A549 (cell line): ENCODE data around the gene TKTL1. TPM values are rescaled to one million over a fixed set of nuclear protein-coding genes. Genes with fewer than 3 reads are reported as not detected.

Source experiments
- ATAC-seq, 2 experiments: fragments of 200-7000 bp in 1 of 2; fragments of >200 bp in 1 of 2; cut with Nextera tagmentation in 1 of 2; cut with Tn5 transposase in 1 of 2; 3 replicates each; pipeline versions ENCODE4 v1.8.0 to v1.9.1; 2018 to 2020; ENCODE audit warnings: mild to moderate bottlenecking in 1 of 2, moderate library complexity in 1 of 2
- CTCF ChIA-PET: fragments of 300-600 bp; sonication (Branson Sonifier 250); formaldehyde crosslinking; extraction: SDS; loops from one replicate; lab custom pipeline; 2021; ENCODE audit warnings: antibody characterized with exemption, inconsistent platforms; lab: Yijun Ruan, JAX
- POLR2A ChIA-PET: fragments of 350-600 bp; formaldehyde crosslinking; extraction: SDS; loops from one replicate; lab custom pipeline; 2021; ENCODE audit warnings: antibody characterized with exemption, inconsistent platforms; lab: Yijun Ruan, JAX
- DNase-seq, 2 experiments: peaks; one replicate each; pipeline versions ENCODE4 v3.0.0 to v3.0.0-alpha.2; 2011 to 2016; ENCODE audit warnings: low read depth in 1 of 2, low spot score in 1 of 2
- FAIRE-seq: peaks from 2 replicates; lab custom pipeline; 2011; peaks lifted over from hg19 to GRCh38; lab: Jason Lieb, UNC
- H3K27ac ChIP-seq, 2 experiments: fragments of >200 bp; sonication (Bioruptor Twin); formaldehyde crosslinking; 3 replicates each; pipeline ENCODE4 v1.5.1; 2016 to 2017
- H3K4me1 ChIP-seq: fragments of >200 bp; sonication (Bioruptor Twin); formaldehyde crosslinking; 3 replicates; pipeline ENCODE4 v1.6.1; 2016
- H3K4me2 ChIP-seq: fragments of >200 bp; sonication (Bioruptor Twin); formaldehyde crosslinking; 3 replicates; pipeline ENCODE4 v1.6.1; 2016
- H3K4me3 ChIP-seq: fragments of >200 bp; sonication (Bioruptor Twin); formaldehyde crosslinking; 3 replicates; pipeline ENCODE4 v1.5.1; 2016
- H3K9me3 ChIP-seq: fragments of >200 bp; sonication (Bioruptor Twin); formaldehyde crosslinking; 3 replicates; pipeline ENCODE4 v1.6.1; 2016
- BCL3 ChIP-seq: fragments of >200 bp; sonication (Bioruptor Twin); formaldehyde crosslinking; IDR thresholded peaks from 3 replicates; pipeline ENCODE4 v1.6.1; 2016
- CEBPB ChIP-seq, 2 experiments: fragments of >200 bp in 1 of 2; sonication (Bioruptor Twin) in 1 of 2; formaldehyde crosslinking in 1 of 2; IDR thresholded peaks; 2 replicates each; pipeline ENCODE4 v1.6.1; 2012 to 2016
- FOSB ChIP-seq: fragments of 250-450 bp; sonication (Bioruptor Pico); IDR thresholded peaks from 2 replicates; pipeline ENCODE4 v1.5.0; 2020; ENCODE audit warnings: mild to moderate bottlenecking, moderate library complexity
- FOSL2 ChIP-seq, 2 experiments: fragments of 450-650 bp in 1 of 2; fragments of >200 bp in 1 of 2; sonication (Bioruptor Twin) in 1 of 2; formaldehyde crosslinking; IDR thresholded peaks; 2 replicates each; pipeline versions ENCODE4 v1.5.0 to v1.6.1; 2016 to 2020; ENCODE audit warnings: mild to moderate bottlenecking in 1 of 2, moderate library complexity in 1 of 2
- GATA3 ChIP-seq: IDR thresholded peaks from 2 replicates; pipeline ENCODE4 v1.6.1; 2012; ENCODE audit warnings: borderline replicate concordance
- HEYL ChIP-seq: fragments of 250-450 bp; sonication (Bioruptor Pico); IDR thresholded peaks from 2 replicates; pipeline ENCODE4 v1.8.0; 2021; ENCODE audit warnings: mild to moderate bottlenecking, moderate library complexity
- MYC ChIP-seq: IDR thresholded peaks from 2 replicates; pipeline ENCODE4 v1.6.1; 2012; ENCODE audit warnings: mild to moderate bottlenecking, inconsistent platforms, low read length, improper control_type of control experiment, borderline replicate concordance
- NFE2L2 ChIP-seq: fragments of 150-350 bp; conservative IDR thresholded peaks from 2 replicates; pipeline ENCODE4 v1.6.1; 2014; ENCODE audit warnings: low read length
- NR3C1 ChIP-seq: fragments of >200 bp; sonication (Bioruptor Twin); formaldehyde crosslinking; IDR thresholded peaks from 3 replicates; pipeline ENCODE4 v1.6.1; 2017
- RAD21 ChIP-seq, 2 experiments: fragments of >200 bp in 1 of 2; sonication (Bioruptor Twin) in 1 of 2; formaldehyde crosslinking in 1 of 2; IDR thresholded peaks in 1 of 2; conservative IDR thresholded peaks in 1 of 2; 2 replicates in 1 of 2; 3 replicates in 1 of 2; pipeline ENCODE4 v1.6.1; 2012 to 2018; ENCODE audit warnings: inconsistent platforms in 1 of 2
- REST ChIP-seq: fragments of 200-600 bp; sonication (generic); IDR thresholded peaks from 2 replicates; pipeline ENCODE4 v1.6.1; 2016; ENCODE audit warnings: antibody characterized with exemption, mild to moderate bottlenecking, moderate library complexity
- TFCP2L1 ChIP-seq: fragments of 250-450 bp; sonication (Bioruptor Pico); IDR thresholded peaks from 2 replicates; pipeline ENCODE4 v1.5.0; 2021; ENCODE audit warnings: mild to moderate bottlenecking
- USF2 ChIP-seq: fragments of 450-650 bp; IDR thresholded peaks from 2 replicates; pipeline ENCODE4 v1.6.1; 2014; ENCODE audit warnings: antibody characterized with exemption
- ZNF302 ChIP-seq: fragments of 250-450 bp; sonication (Bioruptor Pico); IDR thresholded peaks from 2 replicates; pipeline ENCODE4 v1.9.0; 2021; ENCODE audit warnings: inconsistent platforms, mild to moderate bottlenecking, moderate library complexity
- WGBS: methylation state at CpG from one replicate; pipeline ENCODE4 v1.1.6; 2017; ENCODE audit errors: missing lambda C conversion rate; 5-methylcytosine and 5-hydroxymethylcytosine counted together
- polyA plus RNA-seq, 4 experiments: library from polyadenylated mRNA; depleted of rRNA in 3 of 4; stranded (reverse); fragments of >200 nt; fragmentation: RNase III in 1 of 4; extraction: RNeasy Plus Mini Kit Qiagen cat#74134 plus additional on column Dnase treatment in 1 of 4; gene quantifications; 2 replicates in 3 of 4; 3 replicates in 1 of 4; pipeline ENCODE4 v1.2.3, GENCODE V29; 2011 to 2017
- TF ChIP-seq, protein P1 (sequence below): fragments of >200 bp; sonication (Bioruptor Twin); formaldehyde crosslinking; IDR thresholded peaks from 2 replicates; pipeline ENCODE4 v1.6.1; 2016

Gene TKTL1
- polyA plus RNA-seq, 2 of the 4 experiments (the other 2 are of a cell fraction): 0.14 TPM; not detected in 1

DNA sequence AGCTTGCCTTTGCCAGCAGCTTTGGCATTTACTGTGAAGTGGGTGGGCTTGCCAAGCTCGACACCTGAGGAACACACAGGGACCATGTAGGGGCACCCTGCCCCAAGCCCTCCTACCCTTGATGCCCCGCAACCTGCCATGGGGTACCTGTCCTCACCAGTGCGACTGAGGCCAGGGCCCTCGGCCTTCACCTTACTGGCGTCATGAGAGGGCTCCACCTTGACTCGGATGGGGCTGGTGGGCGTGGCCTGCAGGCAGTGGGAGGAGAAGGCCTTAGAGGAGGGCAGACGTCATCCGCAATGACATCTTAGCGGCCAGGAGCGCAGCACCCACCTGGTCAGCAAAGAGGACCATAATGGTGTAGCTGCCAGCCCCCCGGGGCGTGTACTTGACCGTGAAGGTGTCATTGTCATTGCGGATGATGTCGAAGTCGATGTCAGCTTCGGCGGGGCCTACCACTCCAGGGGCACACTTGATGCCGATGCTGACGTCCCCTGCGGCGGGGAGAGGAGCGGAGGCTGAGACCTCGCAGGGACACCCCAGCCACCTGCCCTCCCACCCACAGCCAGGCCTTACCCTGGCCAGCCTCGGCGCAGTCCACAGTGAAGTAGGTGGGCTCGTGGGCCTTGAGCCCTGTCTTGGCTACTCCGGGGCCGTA, 66.6 kb downstream of the TKTL1 start:
- 90% methylated on average over 21 of the region's 30 CpGs for WGBS
- Histone ChIP-seq H3K4me1 (peaks cover 72% of the 10 kb centered on the region), H3K9me3 (no peaks in the 10 kb centered on the region), H3K27ac (no peak overlapping the region), H3K4me3 (no peak overlapping the region), H3K4me2 (0 out of 3 replicates have a peak overlapping the region, but pooled peaks have one; percentile 10)
- ChIA-PET CTCF (interaction anchor here (1.2 to 2.7 kb wide), 2 partner anchors 11 to 17 kb away, joined by 8 to 19 read pairs; partner anchors contain the start of genes EMD and FLNA), POLR2A (no interaction called here)
- TF ChIP-seq TFCP2L1 (no peak), MYC (no peak), REST (no peak), FOSL2 (IDR thresholded peaks at IDR 0.05) (no peak), FOSL2 (CRISPR knock-in tag; IDR thresholded peaks at IDR 0.05) (no peak)
- DNase-seq: no peak
- ATAC-seq: no peak
- FAIRE-seq: no peak

DNA sequence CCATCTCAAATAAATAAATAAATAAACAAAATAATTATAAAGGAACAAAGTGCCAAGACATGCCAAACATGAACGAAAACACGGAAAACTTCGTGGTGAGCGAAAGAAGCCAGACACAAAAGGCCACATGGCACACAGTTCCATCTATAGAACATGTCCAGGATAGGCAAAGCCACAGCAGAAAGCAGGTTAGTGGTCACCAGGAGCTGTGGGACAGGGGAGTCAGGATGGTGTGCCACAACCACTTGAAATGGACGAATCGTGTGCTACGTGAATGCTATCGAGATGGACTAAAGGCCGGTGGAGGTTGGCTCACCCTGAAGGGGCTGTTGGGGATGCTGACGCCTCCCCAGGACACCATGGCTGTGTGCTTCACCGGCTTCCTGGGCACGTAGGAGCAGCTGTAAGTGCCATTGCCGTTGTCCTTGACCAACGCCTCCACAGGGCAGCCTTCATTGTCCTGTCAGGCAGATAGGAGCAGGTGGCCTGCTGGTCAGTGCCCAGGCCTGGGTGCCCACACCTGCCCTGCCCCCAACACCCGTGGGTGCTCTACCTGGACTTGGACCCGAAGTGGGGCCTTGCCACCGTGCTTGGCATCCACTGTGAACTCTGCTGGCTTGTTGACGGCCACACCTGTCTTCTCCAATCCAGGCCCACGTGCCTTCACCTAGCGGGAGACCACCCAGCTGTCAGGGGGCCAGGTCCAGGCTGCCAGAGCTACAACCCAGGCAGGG, 68.3 kb downstream of the TKTL1 start:
- no peak for DNase-seq
- Histone ChIP-seq H3K4me2 (no peak overlapping the region), H3K9me3 (no peaks in the 10 kb centered on the region), H3K27ac (0 out of 6 replicates have a peak overlapping the region, but pooled peaks of 1 of the 2 experiments have one; percentile 18)
- no peak for ATAC-seq
- POLR2A ChIA-PET: no interaction called here
- 89% methylated on average over 12 of the region's 20 CpGs for WGBS
- FAIRE-seq: no peak
- TF ChIP-seq REST (no peak), HEYL (CRISPR knock-in tag) (no peak), FOSB (CRISPR knock-in tag) (no peak), RAD21 (conservative IDR thresholded peaks at IDR 0.05 in 1 of 2, IDR thresholded peaks at IDR 0.05 in 1 of 2) (no peak), MYC (no peak)
- TF ChIP-seq, protein P1, sequence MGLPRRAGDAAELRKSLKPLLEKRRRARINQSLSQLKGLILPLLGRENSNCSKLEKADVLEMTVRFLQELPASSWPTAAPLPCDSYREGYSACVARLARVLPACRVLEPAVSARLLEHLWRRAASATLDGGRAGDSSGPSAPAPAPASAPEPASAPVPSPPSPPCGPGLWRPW: no peak
- TF ChIP-seq, all 56 proteins: peak for 0
- CTCF ChIA-PET: interaction anchor here (1.2 to 2.7 kb wide), 2 partner anchors 10 to 15 kb away, joined by 8 to 19 read pairs; partner anchors contain the start of genes EMD and FLNA
- Histone ChIP-seq H3K4me3 (no peak overlapping the region), H3K4me1 (peaks cover 76% of the 10 kb centered on the region)

GRCh38 chrX:154365052-154365600, 69.5 kb downstream of the TKTL1 start:
- no peak for DNase-seq
- FAIRE-seq: no peak
- no peak overlapping the region for H3K4me3 ChIP-seq
- no peak for ATAC-seq
- H3K4me2 ChIP-seq: peak overlapping the region; percentile 93; the same call in 2 of the 3 replicates
- POLR2A ChIA-PET: no interaction called here
- TF ChIP-seq USF2 (no peak), ZNF302 (CRISPR knock-in tag) (no peak), BCL3 (no peak), GATA3 (no peak), CEBPB (IDR thresholded peaks at IDR 0.05) (no peak), NR3C1 (no peak), NFE2L2 (no peak)
- 79% methylated on average over 12 of the region's 20 CpGs for WGBS
- H3K4me1 ChIP-seq: peaks cover 63% of the 10 kb centered on the region
- CTCF ChIA-PET: interaction anchor here (0.9 to 2.6 kb wide), 4 partner anchors 8 to 17 kb away, joined by 3 to 14 read pairs (median 7); partner anchors contain the start of gene FLNA
- no peaks in the 10 kb centered on the region for H3K9me3 ChIP-seq
- H3K27ac ChIP-seq: peak overlapping the region in 1 of 2 experiments; percentile 100; a peak in 2 of 6 replicates
